Measurements from ENCODE around the gene S100A9. TPM values are rescaled to one million over a fixed set of nuclear protein-coding genes. Genes with fewer than 3 reads are reported as not detected.
A peak's percentile ranks its signal among the peaks of the same experiment; 100 is the strongest.
"Not testable (repeated sequence)": the region's sequence is repeated elsewhere in the genome, so short reads cannot be mapped to it uniquely, and the experiment has no call there.

The S100A9 gene
- total RNA-seq = under 1 TPM in 1 of 2 experiments, not detected in 1; 0.77 TPM

GRCh38 chr1:153357853-153358690, at the start of gene S100A9:
Gene S100A9 (plus strand): TSS chr1:153357854. CDS start chr1:153358284, 430 bp downstream.
- POLR2A ChIA-PET = no interaction called here
- peaks cover 4% of the 10 kb centered on the region for H3K27me3 Mint-ChIP-seq
- peaks cover 19% of the 10 kb centered on the region for H3K4me1 Mint-ChIP-seq
- CTCF ChIA-PET = interaction anchor here (0.5 to 1.5 kb wide), 4 partner anchors 13 to 218 kb away, joined by 3 to 5 read pairs (median 4); no protein-coding TSS in a partner anchor
- H3K9me3 Mint-ChIP-seq = no peaks in the 10 kb centered on the region
- no peaks in the 10 kb centered on the region for H3K36me3 Mint-ChIP-seq (ENCODE audit: low read depth)
- no peak within 1 kb of the TSS for H3K4me3 Mint-ChIP-seq
- H3K27ac Mint-ChIP-seq = peak within 1 kb of the TSS; percentile 41
- no peak for DNase-seq

DNA sequence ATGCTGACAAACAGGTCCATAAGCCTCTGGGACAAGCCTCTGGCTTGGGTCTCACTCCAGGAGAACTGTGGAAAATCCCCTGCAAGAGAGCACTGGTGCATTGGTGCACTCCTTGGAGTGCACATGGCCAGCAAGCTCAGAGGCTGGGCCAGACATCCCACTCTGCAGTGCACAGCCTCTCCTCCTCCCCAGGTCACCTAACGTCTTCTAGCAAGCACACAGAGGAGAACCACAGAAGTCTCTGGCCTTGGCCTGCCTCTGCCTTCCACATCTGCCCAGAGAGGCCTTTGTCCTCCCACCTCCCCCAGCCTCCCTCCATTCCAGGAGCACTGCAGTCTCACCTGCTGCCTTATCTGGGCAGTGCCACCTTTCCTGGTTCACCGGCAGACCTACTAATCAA, 49.1 kb upstream of the S100A9 start:
- Mint-ChIP-seq H3K27ac (no peak overlapping the region), H3K4me1 (no peaks in the 10 kb centered on the region), H3K27me3 (peaks cover 8% of the 10 kb centered on the region), H3K9me3 (no peaks in the 10 kb centered on the region), H3K4me3 (no peak overlapping the region), H3K36me3 (ENCODE audit: low read depth) (no peaks in the 10 kb centered on the region)
- CTCF ChIA-PET = no interaction called here
- no peak for DNase-seq
- POLR2A ChIA-PET = no interaction called here

DNA sequence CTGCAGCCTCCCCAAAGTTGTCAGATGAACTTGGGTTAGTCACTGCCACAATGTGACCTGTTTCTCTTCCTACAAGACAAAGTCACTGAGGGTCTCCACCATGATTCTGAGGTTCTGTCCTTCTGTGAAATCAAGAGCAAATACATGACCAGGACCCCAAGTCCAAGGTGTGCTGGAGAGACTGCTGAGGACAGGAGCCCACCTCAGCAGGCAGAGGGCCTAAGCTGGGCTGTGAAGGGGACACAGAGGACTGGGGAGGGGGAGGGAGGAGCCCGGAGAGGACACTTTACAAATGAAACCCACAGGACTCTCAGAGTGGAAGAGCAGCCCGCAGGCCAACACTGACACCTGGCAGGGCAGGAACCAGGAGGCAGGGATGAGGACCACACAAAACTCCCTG, 48.2 kb upstream of the S100A9 start:
- Mint-ChIP-seq H3K4me3 (no peak overlapping the region), H3K4me1 (no peaks in the 10 kb centered on the region), H3K27ac (no peak overlapping the region), H3K36me3 (ENCODE audit: low read depth) (no peaks in the 10 kb centered on the region), H3K27me3 (peaks cover 9% of the 10 kb centered on the region), H3K9me3 (no peaks in the 10 kb centered on the region)
- no peak for DNase-seq
- CTCF ChIA-PET = no interaction called here
- POLR2A ChIA-PET = no interaction called here

- ChIA-PET POLR2A (no interaction called here), CTCF (no interaction called here)
- Mint-ChIP-seq H3K4me1 (no peaks in the 10 kb centered on the region), H3K36me3 (ENCODE audit: low read depth) (no peaks in the 10 kb centered on the region), H3K9me3 (no peaks in the 10 kb centered on the region), H3K27ac (no peak overlapping the region), H3K4me3 (no peak overlapping the region), H3K27me3 (peaks cover 7% of the 10 kb centered on the region)
- DNase-seq = no peak
These were observed 47.1 kb upstream of the S100A9 start for GRCh38 chr1:153310526-153310925.

DNA sequence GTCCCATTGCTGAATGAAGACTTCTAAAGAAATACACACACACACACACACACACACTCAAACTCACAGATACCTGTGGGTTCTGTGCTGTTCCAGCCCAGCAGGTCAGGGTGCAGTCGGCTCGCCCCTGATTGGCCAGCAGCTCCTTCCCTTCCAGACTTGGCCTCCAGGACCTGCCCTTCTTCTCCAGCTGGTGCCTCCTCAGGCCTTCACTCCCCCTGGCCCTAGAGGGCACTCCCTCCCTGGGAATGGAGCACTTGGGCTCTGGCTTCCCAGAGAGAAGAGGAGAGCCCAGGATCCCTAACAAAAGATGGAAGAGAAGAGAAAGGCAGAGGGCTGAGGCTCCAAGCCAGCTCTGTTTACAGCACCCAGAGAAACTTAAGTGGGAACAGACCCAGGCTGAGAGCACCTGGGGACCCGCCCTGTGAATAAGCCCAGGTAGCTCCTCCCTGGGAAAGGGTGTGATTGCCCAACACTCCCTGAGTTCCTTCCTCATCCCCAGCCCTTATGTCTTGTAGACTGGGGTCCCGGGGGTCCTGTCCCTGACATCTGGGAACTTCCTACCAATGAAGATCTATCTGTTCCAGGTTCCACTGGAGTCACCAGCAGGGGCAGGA, 45.0 kb upstream of the S100A9 start, which contains the start of gene PGLYRP3:
Gene PGLYRP3 (minus strand): TSS at position 383 of the 617 bp plus-strand sequence. CDS start 2,287 bp downstream, outside the sequence.
- POLR2A ChIA-PET = no interaction called here
- CTCF ChIA-PET = no interaction called here
- Mint-ChIP-seq H3K4me1 (no peaks in the 10 kb centered on the region), H3K27ac (no peak within 1 kb of the TSS), H3K27me3 (peaks cover 24% of the 10 kb centered on the region), H3K4me3 (no peak within 1 kb of the TSS), H3K36me3 (ENCODE audit: low read depth) (no peaks in the 10 kb centered on the region), H3K9me3 (no peaks in the 10 kb centered on the region)
- DNase-seq = no peak

DNA sequence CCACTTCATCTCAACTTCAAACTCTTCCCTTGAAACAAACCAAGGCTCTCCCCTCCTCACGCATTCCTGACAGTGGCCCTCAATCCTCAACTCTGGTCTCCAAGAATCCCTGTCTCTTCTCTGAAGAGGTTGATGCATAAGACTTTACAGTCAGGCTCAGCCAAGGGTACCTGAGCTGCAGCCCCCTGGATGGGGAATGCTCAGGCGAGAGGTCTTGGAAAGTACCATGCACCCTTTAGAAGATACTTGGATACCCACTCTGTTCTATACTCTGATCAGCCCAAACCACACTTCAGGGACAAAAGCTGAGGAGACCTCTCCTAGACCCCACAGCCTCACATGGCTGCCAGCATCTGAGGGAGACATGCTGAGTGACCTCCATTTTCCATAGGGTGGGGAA, 44.4 kb upstream of the S100A9 start:
- Mint-ChIP-seq H3K27ac (no peak overlapping the region), H3K27me3 (peaks cover 29% of the 10 kb centered on the region), H3K4me1 (no peaks in the 10 kb centered on the region), H3K36me3 (ENCODE audit: low read depth) (no peaks in the 10 kb centered on the region), H3K4me3 (no peak overlapping the region), H3K9me3 (no peaks in the 10 kb centered on the region)
- no peak for DNase-seq
- ChIA-PET POLR2A (no interaction called here), CTCF (no interaction called here)

- not testable (repeated sequence) for H3K4me3 Mint-ChIP-seq; H3K36me3 Mint-ChIP-seq (ENCODE audit: low read depth)
These were observed 43.3 kb upstream of the S100A9 start for GRCh38 chr1:153314388-153314787.

DNA sequence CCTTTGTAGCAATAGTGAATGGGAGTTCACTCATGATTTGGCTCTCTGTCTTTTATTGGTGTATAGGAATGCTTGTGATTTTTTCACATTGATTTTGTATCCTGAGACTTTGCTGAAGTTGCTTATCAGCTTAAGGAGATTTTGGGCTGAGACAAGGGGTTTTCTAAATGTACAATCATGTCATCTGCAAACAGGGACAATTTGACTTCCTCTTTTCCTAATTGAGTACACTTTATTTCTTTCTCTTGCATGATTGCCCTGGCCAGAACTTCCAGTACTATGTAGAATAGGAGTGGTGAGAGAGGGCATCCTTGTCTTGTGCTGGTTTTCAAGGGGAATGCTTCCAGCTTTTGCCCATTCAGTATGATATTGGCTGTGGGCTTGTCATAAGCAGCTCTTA, 41.6 kb upstream of the S100A9 start:
- CTCF ChIA-PET = not testable (repeated sequence)

More at GRCh38 chr1:153314388-153314787, 43.3 kb upstream of the S100A9 start:
- POLR2A ChIA-PET, CTCF ChIA-PET, DNase-seq, H3K4me1 Mint-ChIP-seq, H3K27ac Mint-ChIP-seq, H3K9me3 Mint-ChIP-seq: not testable (repeated sequence)
- peaks cover 37% of the 10 kb centered on the region for H3K27me3 Mint-ChIP-seq

DNA sequence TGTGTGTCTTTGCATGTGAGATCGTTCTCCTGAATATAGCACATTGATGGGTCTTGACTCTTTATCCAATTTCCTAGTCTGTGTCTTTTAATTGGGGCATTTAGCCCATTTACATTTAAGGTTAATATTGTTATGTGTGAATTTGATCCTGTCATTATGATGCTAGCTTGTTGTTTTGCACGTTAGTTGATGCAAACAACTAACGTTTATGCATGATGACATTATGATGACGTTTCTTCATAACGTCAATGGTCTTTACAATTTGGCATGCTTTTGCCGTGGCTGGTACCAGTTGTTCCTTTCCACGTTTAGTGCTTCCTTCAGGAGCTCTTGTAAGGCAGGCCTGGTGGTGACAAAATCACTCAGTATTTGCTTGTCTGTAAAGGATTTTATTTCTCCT, 39.5 kb upstream of the S100A9 start:
- H3K9me3 Mint-ChIP-seq; H3K27ac Mint-ChIP-seq; POLR2A ChIA-PET; H3K36me3 Mint-ChIP-seq (ENCODE audit: low read depth); CTCF ChIA-PET; H3K4me1 Mint-ChIP-seq; H3K4me3 Mint-ChIP-seq; DNase-seq: not testable (repeated sequence)
- H3K27me3 Mint-ChIP-seq = peaks cover 39% of the 10 kb centered on the region

More for the DNA sequence above, 41.6 kb upstream of the S100A9 start:
- H3K27me3 Mint-ChIP-seq = peaks cover 37% of the 10 kb centered on the region
- H3K27ac Mint-ChIP-seq; H3K4me1 Mint-ChIP-seq; DNase-seq; H3K4me3 Mint-ChIP-seq; POLR2A ChIA-PET; H3K36me3 Mint-ChIP-seq (ENCODE audit: low read depth); H3K9me3 Mint-ChIP-seq: not testable (repeated sequence)

DNA sequence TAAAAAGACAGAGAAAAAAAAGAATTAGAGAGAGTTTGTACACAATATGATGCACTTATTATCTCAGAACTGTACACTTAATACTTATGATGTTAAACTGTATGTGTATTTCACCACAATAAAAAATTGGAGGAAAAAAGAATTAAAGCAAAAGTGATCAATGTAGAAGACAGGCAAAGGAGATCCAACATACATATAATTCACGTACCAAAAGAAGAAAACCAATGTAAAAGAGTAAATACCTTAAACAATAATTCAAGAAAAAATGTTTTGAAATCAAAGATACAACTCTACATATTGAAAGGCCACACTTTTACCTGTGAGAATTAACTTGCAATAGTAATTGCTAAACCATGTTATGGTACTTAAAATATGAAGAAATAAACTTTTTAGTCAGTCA, 35.1 kb upstream of the S100A9 start:
- no peak overlapping the region for H3K27ac Mint-ChIP-seq
- peaks cover 17% of the 10 kb centered on the region for H3K27me3 Mint-ChIP-seq
- no peak for DNase-seq
- no peak overlapping the region for H3K4me3 Mint-ChIP-seq
- H3K36me3 Mint-ChIP-seq (ENCODE audit: low read depth) = no peaks in the 10 kb centered on the region
- peaks cover 9% of the 10 kb centered on the region for H3K9me3 Mint-ChIP-seq
- ChIA-PET POLR2A (no interaction called here), CTCF (no interaction called here)
- no peaks in the 10 kb centered on the region for H3K4me1 Mint-ChIP-seq

DNA sequence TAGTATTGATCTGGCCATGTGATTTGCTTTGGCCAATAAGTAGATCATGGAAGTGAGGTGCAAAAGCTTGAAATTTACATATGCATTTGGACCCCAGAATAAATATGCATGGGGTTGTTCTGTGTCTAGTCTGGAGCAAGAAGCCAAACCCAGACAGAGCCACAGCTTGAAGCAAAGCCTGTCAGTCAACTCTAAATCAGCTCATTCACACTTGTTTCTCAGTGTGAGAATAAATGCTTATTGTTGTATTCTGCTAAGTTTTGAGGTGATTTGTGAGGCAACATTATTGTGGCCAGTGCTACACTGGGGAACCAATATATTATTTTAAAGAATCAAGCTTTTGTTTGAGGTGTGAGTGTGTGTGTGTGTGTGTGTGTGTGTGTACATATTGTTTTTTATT, 32.7 kb upstream of the S100A9 start:
- Mint-ChIP-seq H3K27ac (no peak overlapping the region), H3K4me1 (no peaks in the 10 kb centered on the region), H3K27me3 (peaks cover 14% of the 10 kb centered on the region), H3K4me3 (no peak overlapping the region), H3K9me3 (peaks cover 12% of the 10 kb centered on the region), H3K36me3 (ENCODE audit: low read depth) (no peaks in the 10 kb centered on the region)
- ChIA-PET CTCF (no interaction called here), POLR2A (no interaction called here)
- no peak for DNase-seq

DNA sequence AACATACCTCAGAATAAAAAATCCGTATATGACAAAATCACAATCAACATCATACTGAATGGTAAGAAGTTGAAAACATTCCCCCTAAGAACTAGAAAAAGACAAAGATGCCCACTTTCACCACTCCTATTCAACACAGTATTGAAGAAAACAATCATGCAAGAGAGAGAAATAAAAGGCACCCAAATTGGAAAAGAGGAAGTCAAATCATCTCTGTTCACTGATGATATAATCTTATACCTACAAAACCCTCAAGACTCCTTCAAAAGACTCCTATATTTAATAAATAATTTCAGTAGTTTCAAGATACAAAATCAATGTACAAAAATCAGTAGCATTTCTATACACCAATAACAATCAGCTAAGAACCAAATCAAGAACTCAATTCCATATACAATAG, 23.8 kb upstream of the S100A9 start:
- Mint-ChIP-seq H3K9me3 (peaks cover 11% of the 10 kb centered on the region), H3K4me1 (no peaks in the 10 kb centered on the region), H3K4me3 (no peak overlapping the region), H3K27ac (no peak overlapping the region), H3K27me3 (peaks cover 23% of the 10 kb centered on the region), H3K36me3 (ENCODE audit: low read depth) (no peaks in the 10 kb centered on the region)
- CTCF ChIA-PET = no interaction called here
- no peak for DNase-seq
- POLR2A ChIA-PET = no interaction called here

DNA sequence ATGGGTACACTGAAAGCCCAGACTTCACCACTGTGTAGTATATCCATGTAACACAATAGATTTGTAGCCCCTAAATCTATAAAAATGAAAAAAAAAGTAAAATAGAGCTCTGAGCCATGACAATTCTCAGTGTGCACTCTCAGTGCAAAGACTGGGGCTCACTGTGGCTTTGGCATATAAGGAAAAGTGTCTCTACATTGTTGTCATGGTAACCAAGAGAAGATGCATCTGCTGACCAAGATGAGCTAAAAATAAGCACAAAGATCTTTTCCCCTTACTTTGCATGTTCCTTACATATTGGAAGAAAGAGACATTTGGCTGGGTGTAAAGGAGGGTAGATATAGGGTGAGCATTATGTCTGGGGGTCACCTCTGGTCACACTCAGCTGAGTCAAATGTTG, 21.0 kb upstream of the S100A9 start:
- H3K9me3 Mint-ChIP-seq = peaks cover 4% of the 10 kb centered on the region
- POLR2A ChIA-PET = no interaction called here

More for the DNA sequence above, 21.0 kb upstream of the S100A9 start:
- peaks cover 16% of the 10 kb centered on the region for H3K27me3 Mint-ChIP-seq
- CTCF ChIA-PET = no interaction called here
- no peaks in the 10 kb centered on the region for H3K36me3 Mint-ChIP-seq (ENCODE audit: low read depth)
- peaks cover 17% of the 10 kb centered on the region for H3K4me1 Mint-ChIP-seq
- DNase-seq = no peak
- H3K4me3 Mint-ChIP-seq = no peak overlapping the region
- H3K27ac Mint-ChIP-seq = no peak overlapping the region

Data from activated CD4-positive, alpha-beta T cell treated with anti-CD3 and anti-CD28 coated beads, Interleukin-2, amount 10 ng/mL, durations not matched to agents 7 days and 5 days (primary cell).